Amniotic stem cell (primary cell): ENCODE measurements around the gene MYO1E.

Experiments used
- DNase-seq: peaks from one replicate; lab custom pipeline; 2025; lab: John Stamatoyannopoulos, UW

The MYO1E gene

GRCh38 chr15:59315914-59316451, 56.7 kb downstream of the MYO1E start:
- no peak for DNase-seq

- no peak for DNase-seq
Measured at GRCh38 chr15:59313641-59314332, 58.9 kb downstream of the MYO1E start.

GRCh38 chr15:59312205-59312604, 60.5 kb downstream of the MYO1E start:
- DNase-seq = no peak

DNA sequence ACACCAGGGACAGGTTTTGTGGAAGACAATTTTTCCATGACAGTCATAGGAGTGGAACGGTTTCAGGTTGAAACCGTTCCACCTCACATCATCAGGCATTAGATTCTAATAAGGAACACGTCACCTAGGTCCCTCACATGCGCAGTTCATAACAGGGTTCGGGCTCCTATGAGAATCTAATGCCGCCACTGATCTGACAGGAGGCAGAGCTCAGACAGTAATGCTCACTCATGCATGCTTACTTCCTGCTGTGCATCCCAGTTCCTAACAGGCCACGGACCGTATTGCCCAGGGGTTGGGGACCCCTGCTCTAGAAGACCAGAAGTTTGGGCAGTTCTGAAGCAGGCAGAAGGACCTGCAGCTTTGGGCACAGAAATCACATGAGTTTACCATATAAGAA, 61.5 kb downstream of the MYO1E start:
- DNase-seq = no peak

DNA sequence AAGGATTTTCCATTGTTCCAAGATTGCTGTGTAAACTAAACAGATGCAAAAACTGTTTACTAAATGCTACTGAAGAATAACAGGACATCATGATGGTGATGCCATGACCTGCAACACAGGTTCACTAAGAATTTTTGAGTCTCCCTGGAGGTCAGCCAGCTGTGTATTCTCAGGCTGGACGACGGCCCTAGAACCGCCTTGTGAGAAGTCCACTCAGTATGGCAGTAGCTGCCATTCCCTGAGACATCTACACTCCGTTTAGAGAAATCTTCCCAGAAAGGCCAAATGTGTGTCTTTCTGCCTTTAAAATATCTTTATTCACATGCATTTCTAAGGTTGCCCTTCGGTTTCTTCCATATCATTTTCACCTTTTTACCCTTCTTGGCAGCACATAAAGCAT, 63.3 kb downstream of the MYO1E start:
- DNase-seq = no peak

DNA sequence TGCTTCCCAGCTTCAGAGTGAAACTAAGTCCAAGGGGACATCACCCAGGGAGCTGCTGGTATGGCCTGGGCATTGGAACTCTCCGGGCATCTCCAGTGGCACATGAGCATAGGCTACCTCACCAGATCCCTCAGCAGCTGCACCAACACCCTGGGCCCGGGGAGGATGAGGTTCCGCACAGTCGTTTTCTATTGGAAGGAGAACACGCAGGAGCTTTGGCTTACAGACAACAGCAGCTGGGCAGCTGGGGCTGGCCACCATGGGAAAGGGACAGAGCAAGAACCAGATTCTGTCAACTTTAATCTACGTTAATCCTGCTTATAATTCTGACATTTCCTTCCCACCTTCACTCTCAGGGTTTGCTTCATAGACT, 65.5 kb downstream of the MYO1E start:
- DNase-seq = no peak

DNA sequence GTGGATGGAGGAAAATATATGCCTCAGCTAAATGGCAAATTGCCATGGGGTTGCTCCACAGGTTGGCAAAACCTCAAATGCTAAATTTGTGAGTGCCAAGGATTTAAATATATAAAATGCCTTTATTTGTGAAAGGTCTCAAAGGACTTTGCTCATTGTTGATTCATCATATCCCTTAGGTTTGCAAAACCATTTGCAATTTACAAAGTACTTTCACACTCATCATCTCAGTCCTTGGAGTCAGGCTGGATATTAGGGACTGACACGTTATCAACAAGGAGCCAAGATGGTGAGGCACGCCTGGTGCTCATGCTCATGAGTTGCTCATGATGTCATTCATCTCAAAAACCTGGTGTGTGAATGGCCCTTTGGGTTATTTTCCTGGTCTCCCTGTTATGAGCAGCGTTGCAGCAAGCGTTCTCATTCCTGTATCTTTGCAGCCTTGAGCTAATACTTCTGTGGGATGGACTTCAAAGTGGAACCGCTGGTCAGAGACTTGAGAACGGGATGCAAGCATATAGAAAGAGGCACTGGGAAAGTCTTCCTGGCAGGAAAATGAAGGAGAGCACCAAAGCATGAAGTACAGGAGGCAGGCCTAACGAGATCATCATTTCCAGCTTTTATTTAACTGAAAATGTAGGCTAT, 66.0 kb downstream of the MYO1E start:
- no peak for DNase-seq

DNA sequence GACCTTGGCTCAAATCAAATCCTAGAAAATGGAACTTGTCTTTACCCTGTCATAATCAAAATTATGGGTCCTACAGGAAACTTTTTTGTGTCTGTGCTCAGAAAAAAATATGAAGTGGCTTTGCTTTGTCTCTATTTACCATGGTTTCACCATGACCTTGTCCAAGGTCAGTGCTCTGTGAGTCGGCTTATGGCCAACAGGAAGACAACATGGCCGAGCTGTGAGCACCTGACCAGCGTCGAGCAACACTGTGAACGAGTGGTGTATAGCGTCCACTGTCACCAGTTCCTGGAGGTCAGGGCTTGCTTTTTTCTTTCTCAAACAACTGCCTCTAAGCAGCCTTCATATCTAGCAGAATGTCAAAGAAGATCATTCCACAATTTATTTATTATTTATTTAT, 67.9 kb downstream of the MYO1E start:
- no peak for DNase-seq

DNA sequence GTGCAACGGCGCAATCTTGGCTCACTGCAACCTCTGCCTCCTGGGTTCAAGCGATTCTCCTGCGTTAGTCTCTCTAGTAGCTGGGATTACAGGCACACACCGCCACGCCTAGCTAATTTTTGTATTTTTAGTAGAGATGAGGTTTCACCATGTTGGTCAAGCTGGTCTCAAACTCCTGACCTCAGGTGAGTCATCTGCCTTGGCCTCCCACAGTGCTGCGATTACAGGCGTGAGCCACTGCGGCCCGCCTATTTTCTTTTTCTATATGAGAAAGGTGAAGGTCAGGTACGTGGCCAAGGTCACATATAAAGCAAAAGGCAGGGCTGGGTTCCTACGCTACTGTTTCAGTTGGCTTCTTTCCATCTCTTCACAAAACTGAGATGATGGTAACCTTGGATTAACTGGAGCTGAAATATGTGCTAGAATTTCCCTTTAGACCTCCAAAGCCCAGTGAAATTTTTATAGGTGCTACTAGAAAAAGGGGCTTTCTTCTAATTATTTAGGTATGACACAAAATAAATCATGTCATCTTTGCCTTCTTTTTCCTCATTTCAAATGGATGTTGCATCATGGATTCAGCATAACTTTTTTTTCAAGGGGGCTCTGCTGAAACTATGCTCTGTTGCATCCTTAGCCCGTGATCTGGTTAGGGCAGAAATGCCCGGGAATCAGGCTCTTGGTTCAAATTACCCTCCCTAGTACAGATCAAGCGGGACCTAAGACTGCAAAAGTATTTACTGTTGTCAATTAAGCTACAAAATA, 68.5 kb downstream of the MYO1E start:
- DNase-seq = no peak

- no peak for DNase-seq
Measured at GRCh38 chr15:59303633-59304032, 69.0 kb downstream of the MYO1E start.

- no peak for DNase-seq
Measured at GRCh38 chr15:59303136-59303535, 69.5 kb downstream of the MYO1E start.

- no peak for DNase-seq
Measured at GRCh38 chr15:59301527-59301926, 71.1 kb downstream of the MYO1E start.

- DNase-seq = no peak
Measured at GRCh38 chr15:59300618-59301139, 72.0 kb downstream of the MYO1E start.

- DNase-seq = peak; percentile 72
Measured at GRCh38 chr15:59299929-59300617, 72.6 kb downstream of the MYO1E start.

GRCh38 chr15:59298854-59299250, 73.8 kb downstream of the MYO1E start:
- no peak for DNase-seq

- DNase-seq = no peak
Measured at GRCh38 chr15:59298225-59298853, 74.3 kb downstream of the MYO1E start.

GRCh38 chr15:59296181-59296617, 76.5 kb downstream of the MYO1E start:
- DNase-seq = no peak

DNA sequence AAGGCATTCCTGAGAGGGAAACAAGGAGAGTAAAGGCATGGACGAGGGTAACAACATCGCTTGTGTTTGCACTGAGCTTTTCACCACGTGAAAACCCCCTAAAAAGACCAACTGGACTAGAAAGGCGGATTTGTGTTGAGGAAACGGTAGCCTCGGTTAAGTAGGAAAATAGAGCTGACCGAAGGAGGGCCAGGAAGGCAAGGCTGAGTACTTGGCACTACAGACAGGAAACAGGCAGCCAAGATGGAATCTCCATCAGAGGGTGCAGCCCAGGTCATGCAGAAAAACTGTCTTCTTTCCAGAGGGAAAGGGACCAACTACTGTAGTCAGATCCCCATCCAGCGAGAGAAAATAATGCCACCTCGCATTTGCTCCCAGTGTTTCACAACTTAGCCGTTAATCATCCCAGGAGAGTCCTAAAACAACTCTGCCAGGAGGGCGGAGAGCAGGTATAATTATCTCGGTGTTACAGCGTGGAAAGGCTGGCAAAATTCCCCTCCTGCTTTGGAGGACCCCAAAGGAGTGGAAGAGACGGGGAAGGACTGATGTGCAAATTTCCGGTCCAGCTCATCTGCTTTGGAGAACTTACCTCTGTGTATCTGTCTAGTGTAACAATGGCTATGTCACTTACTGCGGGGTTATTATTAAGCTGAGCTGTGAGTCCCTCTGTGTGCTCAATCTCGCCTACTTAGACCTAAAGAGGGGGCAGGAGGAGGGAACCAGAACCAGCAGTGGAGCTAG, 77.2 kb downstream of the MYO1E start:
- DNase-seq = no peak

GRCh38 chr15:59294574-59295260, 78.0 kb downstream of the MYO1E start:
- DNase-seq = peak; percentile 70

DNA sequence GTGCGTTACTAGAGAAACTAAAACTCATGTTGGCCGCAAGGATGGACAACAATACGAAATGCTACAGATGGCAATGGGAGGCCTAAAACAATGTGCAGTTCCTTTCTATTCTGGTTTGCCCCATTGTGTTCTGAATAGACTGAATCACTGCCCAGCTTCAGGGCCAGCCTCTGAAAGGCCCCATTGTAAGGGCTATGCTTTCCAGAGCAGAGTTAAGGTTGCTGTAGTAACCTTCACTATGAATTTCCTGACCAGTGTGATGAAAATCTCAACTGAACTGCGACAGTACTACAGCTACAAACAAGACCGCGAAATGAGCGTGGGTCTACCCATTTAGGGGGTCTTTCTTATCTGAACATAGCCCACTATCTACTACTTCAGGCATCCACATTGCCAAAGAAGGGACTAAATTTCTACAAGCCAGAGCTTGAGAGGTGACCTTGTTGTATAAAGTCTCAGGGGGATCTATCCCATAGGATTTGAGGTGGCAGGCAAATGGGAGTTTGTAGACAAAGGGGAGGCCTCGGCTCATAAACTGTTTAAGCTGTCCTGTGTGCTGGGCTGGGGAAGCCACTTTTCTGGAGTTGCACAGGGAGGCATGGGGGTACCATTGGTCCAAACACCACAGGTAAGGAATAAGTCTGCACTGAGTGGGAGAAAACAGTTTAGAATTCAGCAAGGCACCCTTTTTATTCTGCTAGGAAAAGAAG, 80.1 kb downstream of the MYO1E start:
- DNase-seq = no peak
